HAP-1 (cell line): ENCODE results near the gene C2CD4D.

ENCODE experiments used
- DNase-seq, 2 experiments: peaks; one replicate each; pipeline ENCODE4 v3.0.0-alpha.2; 2016 to 2020; ENCODE audit warnings: low spot score in 2 of 2
- H3K27me3 ChIP-seq: fragments of 250-450 bp; sonication (Bioruptor Pico); 2 replicates; pipeline ENCODE4 v1.5.1; 2020; ENCODE audit warnings: low read depth, mild to moderate bottlenecking, moderate library complexity
- H3K36me3 ChIP-seq: fragments of 250-450 bp; sonication (Bioruptor Pico); replicated peaks from 2 replicates; pipeline ENCODE4 v1.5.1; 2020; ENCODE audit warnings: mild to moderate bottlenecking
- H3K4me1 ChIP-seq: fragments of 250-450 bp; sonication (Bioruptor Pico); 2 replicates; pipeline ENCODE4 v1.5.1; 2020; ENCODE audit warnings: mild to moderate bottlenecking
- H3K4me3 ChIP-seq: fragments of 250-450 bp; sonication (Bioruptor Pico); 2 replicates; pipeline ENCODE4 v1.5.1; 2020; ENCODE audit warnings: mild to moderate bottlenecking, moderate library complexity
- H3K9me3 ChIP-seq: fragments of 250-450 bp; sonication (Bioruptor Pico); 2 replicates; pipeline ENCODE4 v1.5.1; 2020; ENCODE audit warnings: mild to moderate bottlenecking, moderate library complexity
- in situ Hi-C: fragments of 300-500 bp; cut with MboI; formaldehyde crosslinking; loops from 3 replicates; pipeline ENCODE4 v1.14.3; 2020; ENCODE audit warnings: low sequenced_read_pairs, inconsistent platforms, mixed read lengths

Gene C2CD4D

GRCh38 chr1:151798571-151798970 is 41.0 kb downstream of the C2CD4D start:
- no peaks in the 10 kb centered on the region for H3K9me3 ChIP-seq
- H3K36me3 ChIP-seq, result no peaks in the 10 kb centered on the region
- in situ Hi-C loops, result no loop called here
- H3K4me3 ChIP-seq, result no peak overlapping the region
- no peaks in the 10 kb centered on the region for H3K4me1 ChIP-seq
- DNase-seq, result no peak
- peaks cover 13% of the 10 kb centered on the region; the same call in 1 of the 2 replicates for H3K27me3 ChIP-seq

- peak in 1 of 2 experiments; percentile 62 for DNase-seq
- Histone ChIP-seq H3K27me3 (no peaks in the 10 kb centered on the region), H3K36me3 (no peaks in the 10 kb centered on the region), H3K4me1 (peaks cover 16% of the 10 kb centered on the region), H3K9me3 (no peaks in the 10 kb centered on the region), H3K4me3 (peak overlapping the region; percentile 66)
- in situ Hi-C loops, result no loop called here
Observed at GRCh38 chr1:151790940-151791651, 48.5 kb downstream of the C2CD4D start.

- H3K4me1 ChIP-seq, result peaks cover 16% of the 10 kb centered on the region
- H3K36me3 ChIP-seq, result no peaks in the 10 kb centered on the region
- peak; percentile 99 for DNase-seq
- no peaks in the 10 kb centered on the region for H3K9me3 ChIP-seq
- peak within 1 kb of the TSS; percentile 66 for H3K4me3 ChIP-seq
- no peaks in the 10 kb centered on the region for H3K27me3 ChIP-seq
- in situ Hi-C loops, result no loop called here
Observed at GRCh38 chr1:151790071-151790939, 49.3 kb downstream of the C2CD4D start, which contains the start of gene TDRKH. Gene TDRKH, minus strand, starts transcription at chr1:151790500. Its CDS starts 7,478 bp downstream, at chr1:151783022.
